DND-41 (cell line): Measurements from ENCODE around the gene ALDOA.

ENCODE experiments used
- ATAC-seq: fragments of 200-7000 bp; cut with Tn5 transposase; 3 replicates; pipeline ENCODE4 v1.9.1; 2021; ENCODE audit warnings: low read depth; ENCODE audit not compliant: insufficient read depth
- DNase-seq: peaks from one replicate; pipeline ENCODE4 v3.0.0-alpha.2; 2020
- H2AFZ ChIP-seq: 2 replicates; pipeline ENCODE4 v1.6.0; 2012; ENCODE audit warnings: low read depth, low read length
- H3K27ac ChIP-seq: 2 replicates; pipeline ENCODE4 v1.5.1; 2012; ENCODE audit warnings: low read length, inconsistent platforms
- H3K27me3 ChIP-seq: fragments of 200-600 bp; sonication (generic); 2 replicates; pipeline ENCODE4 v1.6.0; 2012; ENCODE audit warnings: low read length, mild to moderate bottlenecking, inconsistent platforms; ENCODE audit not compliant: insufficient read depth, poor library complexity
- H3K36me3 ChIP-seq: 2 replicates; pipeline ENCODE4 v1.5.1; 2012; ENCODE audit warnings: low read length, inconsistent platforms; ENCODE audit not compliant: insufficient read depth
- H3K4me1 ChIP-seq: 2 replicates; pipeline ENCODE4 v1.5.1; 2012; ENCODE audit warnings: mild to moderate bottlenecking, low read length; ENCODE audit not compliant: insufficient read depth
- H3K4me2 ChIP-seq: 2 replicates; pipeline ENCODE4 v1.6.0; 2012; ENCODE audit warnings: mild to moderate bottlenecking, moderate library complexity, low read length, inconsistent platforms; ENCODE audit not compliant: insufficient read depth
- H3K4me3 ChIP-seq, 2 experiments: fragments of 200-600 bp in 1 of 2; shearing (Covaris generic) in 1 of 2; 2 replicates each; pipeline ENCODE4 v1.5.1; 2012 to 2016; ENCODE audit warnings: inconsistent platforms in 2 of 2, low read length in 2 of 2, mild to moderate bottlenecking in 2 of 2, low read depth in 1 of 2, moderate library complexity in 1 of 2
- H3K79me2 ChIP-seq: 2 replicates; pipeline ENCODE4 v1.6.0; 2012; ENCODE audit warnings: low read length, inconsistent platforms; ENCODE audit not compliant: insufficient read depth
- H3K9ac ChIP-seq: 2 replicates; pipeline ENCODE4 v1.6.0; 2012; ENCODE audit warnings: low read depth, mild to moderate bottlenecking, inconsistent platforms, low read length, moderate library complexity
- H3K9me3 ChIP-seq: 2 replicates; pipeline ENCODE4 v1.5.1; 2012; ENCODE audit warnings: low read length, moderate library complexity, mild to moderate bottlenecking, inconsistent platforms; ENCODE audit not compliant: insufficient read depth, severe bottlenecking
- H4K20me1 ChIP-seq: 2 replicates; pipeline ENCODE4 v1.6.0; 2012; ENCODE audit warnings: low read length; ENCODE audit not compliant: insufficient read depth
- EZH2 ChIP-seq: IDR thresholded peaks from 3 replicates; pipeline ENCODE4 v1.6.1; 2012; ENCODE audit warnings: borderline replicate concordance, low read depth, mild to moderate bottlenecking, moderate library complexity, low read length, inconsistent platforms; ENCODE audit not compliant: severe bottlenecking
- TF ChIP-seq, protein P1 (sequence below): IDR thresholded peaks from 2 replicates; pipeline ENCODE4 v1.5.1; 2012; ENCODE audit warnings: borderline replicate concordance, low read length, moderate library complexity, mild to moderate bottlenecking; ENCODE audit not compliant: poor library complexity, severe bottlenecking; ENCODE audit errors: extremely low read depth

Gene ALDOA

GRCh38 chr16:30063278-30063892 is 2.2 kb upstream of the ALDOA start:
- Histone ChIP-seq H3K9me3 (no peaks in the 10 kb centered on the region), H3K27me3 (no peaks in the 10 kb centered on the region), H3K36me3 (peaks cover 31% of the 10 kb centered on the region), H3K4me2 (peak overlapping the region; percentile 93), H3K4me3 (peak overlapping the region; percentile 83 to 89; a peak in 3 of 4 replicates), H3K4me1 (peaks cover 32% of the 10 kb centered on the region), H3K9ac (peak overlapping the region; percentile 94), H3K79me2 (peaks cover 50% of the 10 kb centered on the region), H2AFZ (peak overlapping the region; percentile 92; the same call in 1 of the 2 replicates), H3K27ac (peak overlapping the region; percentile 99), H4K20me1 (peaks cover 24% of the 10 kb centered on the region)
- ATAC-seq, result no peak
- TF ChIP-seq EZH2, result no peak
- TF ChIP-seq, protein P1, sequence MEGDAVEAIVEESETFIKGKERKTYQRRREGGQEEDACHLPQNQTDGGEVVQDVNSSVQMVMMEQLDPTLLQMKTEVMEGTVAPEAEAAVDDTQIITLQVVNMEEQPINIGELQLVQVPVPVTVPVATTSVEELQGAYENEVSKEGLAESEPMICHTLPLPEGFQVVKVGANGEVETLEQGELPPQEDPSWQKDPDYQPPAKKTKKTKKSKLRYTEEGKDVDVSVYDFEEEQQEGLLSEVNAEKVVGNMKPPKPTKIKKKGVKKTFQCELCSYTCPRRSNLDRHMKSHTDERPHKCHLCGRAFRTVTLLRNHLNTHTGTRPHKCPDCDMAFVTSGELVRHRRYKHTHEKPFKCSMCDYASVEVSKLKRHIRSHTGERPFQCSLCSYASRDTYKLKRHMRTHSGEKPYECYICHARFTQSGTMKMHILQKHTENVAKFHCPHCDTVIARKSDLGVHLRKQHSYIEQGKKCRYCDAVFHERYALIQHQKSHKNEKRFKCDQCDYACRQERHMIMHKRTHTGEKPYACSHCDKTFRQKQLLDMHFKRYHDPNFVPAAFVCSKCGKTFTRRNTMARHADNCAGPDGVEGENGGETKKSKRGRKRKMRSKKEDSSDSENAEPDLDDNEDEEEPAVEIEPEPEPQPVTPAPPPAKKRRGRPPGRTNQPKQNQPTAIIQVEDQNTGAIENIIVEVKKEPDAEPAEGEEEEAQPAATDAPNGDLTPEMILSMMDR, result no peak
- no peak for DNase-seq

DNA sequence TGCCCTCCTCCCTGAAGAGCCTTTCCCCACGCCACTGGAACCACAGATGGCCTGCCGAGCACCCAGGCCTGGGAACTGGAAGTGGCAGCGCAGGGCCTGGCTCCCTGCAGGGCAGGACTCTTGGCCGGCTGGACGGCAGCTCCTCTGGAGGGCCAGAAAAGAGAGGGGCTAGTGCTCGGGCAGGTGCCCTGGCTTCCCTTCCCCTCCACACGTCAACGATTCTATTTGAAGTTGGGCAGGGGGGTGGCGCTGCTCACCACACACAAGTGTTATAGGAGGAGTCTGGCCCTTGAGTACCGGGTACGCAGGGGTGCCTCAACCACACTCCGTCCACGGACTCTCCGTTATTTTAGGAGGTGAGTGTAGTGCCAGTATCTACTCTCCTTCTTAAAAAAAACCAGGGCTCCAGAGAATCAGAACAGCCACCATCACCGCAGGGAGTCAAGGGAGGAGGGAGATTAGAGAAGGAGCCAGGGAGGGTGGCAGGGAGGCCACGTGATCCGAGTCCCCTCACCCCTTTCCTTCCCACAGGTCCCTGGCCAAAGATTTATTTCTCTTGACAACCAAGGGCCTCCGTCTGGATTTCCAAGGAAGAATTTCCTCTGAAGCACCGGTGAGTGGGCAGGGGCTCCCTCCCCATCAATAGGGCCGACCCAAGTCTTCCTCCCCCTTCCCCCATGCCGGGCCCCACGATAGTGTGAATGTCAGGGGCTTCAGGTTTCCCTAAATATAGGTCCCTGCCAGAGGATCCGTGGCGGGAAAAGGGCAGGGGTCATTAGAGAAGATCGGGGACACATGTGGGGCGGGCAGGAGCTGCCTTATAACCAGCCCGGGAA is 1.4 kb upstream of the ALDOA start:
- DNase-seq (peak; percentile 84), ATAC-seq (peak; percentile 55)
- Histone ChIP-seq H3K4me1 (peaks cover 39% of the 10 kb centered on the region), H3K27ac (peak overlapping the region; percentile 99), H3K9ac (peak overlapping the region; percentile 94), H4K20me1 (peaks cover 32% of the 10 kb centered on the region), H3K4me3 (peak overlapping the region; percentile 83 to 89), H2AFZ (peak overlapping the region; percentile 92), H3K36me3 (peaks cover 38% of the 10 kb centered on the region), H3K27me3 (no peaks in the 10 kb centered on the region), H3K9me3 (no peaks in the 10 kb centered on the region), H3K4me2 (peak overlapping the region; percentile 93), H3K79me2 (peaks cover 57% of the 10 kb centered on the region)
- no peak for TF ChIP-seq EZH2
- TF ChIP-seq, protein P1, result peak; percentile 69

DNA sequence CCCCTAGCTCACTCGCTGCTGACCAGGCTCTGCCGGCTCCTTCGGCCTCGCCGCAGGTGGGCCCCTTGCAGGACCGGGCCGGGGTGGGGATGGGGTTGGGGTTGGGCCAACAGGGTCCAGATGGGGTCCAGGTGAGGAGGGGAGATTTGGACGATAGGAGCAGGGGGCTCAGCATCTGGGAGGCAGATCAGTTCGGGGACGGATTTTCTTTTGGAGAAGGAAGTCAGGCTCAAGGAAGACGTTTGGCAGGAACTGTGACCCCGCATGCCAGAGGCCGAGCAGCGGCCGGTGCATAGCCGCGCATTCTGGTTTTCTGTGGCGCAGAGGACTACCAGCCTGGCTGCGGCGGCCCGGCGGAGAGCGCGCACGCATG is 845 bp upstream of the ALDOA start:
- peak overlapping the region; percentile 92 for H2AFZ ChIP-seq
- no peak for TF ChIP-seq EZH2
- TF ChIP-seq, protein P1, result no peak
- peaks cover 63% of the 10 kb centered on the region for H3K79me2 ChIP-seq
- no peaks in the 10 kb centered on the region for H3K27me3 ChIP-seq
- H3K4me3 ChIP-seq, result peak overlapping the region; percentile 83 to 89
- H4K20me1 ChIP-seq, result peaks cover 38% of the 10 kb centered on the region
- no peak for ATAC-seq
- H3K36me3 ChIP-seq, result peaks cover 42% of the 10 kb centered on the region
- H3K27ac ChIP-seq, result peak overlapping the region; percentile 99
- H3K9ac ChIP-seq, result peak overlapping the region; percentile 94
- H3K9me3 ChIP-seq, result no peaks in the 10 kb centered on the region
- peaks cover 45% of the 10 kb centered on the region for H3K4me1 ChIP-seq
- H3K4me2 ChIP-seq, result peak overlapping the region; percentile 93
- DNase-seq, result no peak
